Tibial nerve (tissue), 3 donors: ENCODE data around the gene PAIP2B.
"Not testable (repeated sequence)": the region's sequence is repeated elsewhere in the genome, so short reads cannot be mapped to it uniquely, and the experiment has no call there.

ENCODE experiments used
- CTCF ChIP-seq, 5 experiments: fragments of 200-600 bp in 3 of 5; fragments of 450-650 bp in 2 of 5; sonication (generic) in 3 of 5; IDR thresholded peaks; one replicate each; pipeline ENCODE4 v1.5.1; 2016 to 2019; ENCODE audit warnings: antibody characterized with exemption in 5 of 5, mild to moderate bottlenecking in 3 of 5, moderate library complexity in 2 of 5
- POLR2A ChIP-seq, 2 donors: fragments of 450-650 bp; IDR thresholded peaks; one replicate each; pipeline ENCODE4 v1.6.1; 2017; ENCODE audit warnings: antibody characterized with exemption in 2 of 2, mild to moderate bottlenecking in 2 of 2, moderate library complexity in 2 of 2

GRCh38 chr2:71183306-71184115 lies 43.4 kb downstream of the PAIP2B start:
- TF ChIP-seq CTCF, POLR2A (IDR thresholded peaks at IDR 0.05): not testable (repeated sequence)
